Tongue (tissue), 2 donors: ENCODE results near the gene DDX10. TPM values are rescaled to one million over a fixed set of nuclear protein-coding genes. Genes with fewer than 3 reads are reported as not detected.

Experiments used
- DNase-seq: peaks from one replicate; pipeline ENCODE4 v3.0.0-alpha.2; 2015
- total RNA-seq: library from RNA; depleted of rRNA; stranded (reverse); fragments of >200 nt; gene quantifications from one replicate; pipeline ENCODE4 v1.2.3, GENCODE V29; 2014

The DDX10 gene
- total RNA-seq, 1 donor from 2014 or later, result 20.5 TPM

- peak; percentile 36 for DNase-seq
Observed at GRCh38 chr11:108654994-108655631, 9.8 kb upstream of the DDX10 start.

- DNase-seq, result no peak
Observed at GRCh38 chr11:108662700-108663099, 2.2 kb upstream of the DDX10 start.

GRCh38 chr11:108663154-108663877 is 1.6 kb upstream of the DDX10 start:
- DNase-seq, result no peak

- no peak for DNase-seq
Observed at GRCh38 chr11:108666373-108666772, 1.5 kb downstream of the DDX10 start.

- DNase-seq, result no peak
Observed at GRCh38 chr11:108669286-108669685, 4.4 kb downstream of the DDX10 start.

- no peak for DNase-seq
Observed at GRCh38 chr11:108669711-108670110, 4.8 kb downstream of the DDX10 start.

- DNase-seq, result peak; percentile 93
Observed at GRCh38 chr11:108670451-108670850, 5.6 kb downstream of the DDX10 start.

GRCh38 chr11:108672113-108672512 is 7.2 kb downstream of the DDX10 start:
- peak; percentile 54 for DNase-seq

GRCh38 chr11:108672786-108673185 is 7.9 kb downstream of the DDX10 start:
- no peak for DNase-seq

- no peak for DNase-seq
Observed at GRCh38 chr11:108679045-108679444, 14.2 kb downstream of the DDX10 start.

- DNase-seq, result no peak
Observed at GRCh38 chr11:108680271-108680670, 15.4 kb downstream of the DDX10 start.

- DNase-seq, result no peak
Observed at GRCh38 chr11:108685419-108686130, 20.7 kb downstream of the DDX10 start.

- no peak for DNase-seq
Observed at GRCh38 chr11:108693852-108694251, 29.0 kb downstream of the DDX10 start.

GRCh38 chr11:108694846-108695245 is 30.0 kb downstream of the DDX10 start:
- no peak for DNase-seq

GRCh38 chr11:108697872-108698473 is 33.1 kb downstream of the DDX10 start:
- peak; percentile 88 for DNase-seq

GRCh38 chr11:108698844-108699642 is 34.2 kb downstream of the DDX10 start:
- no peak for DNase-seq

GRCh38 chr11:108703916-108704315 is 39.0 kb downstream of the DDX10 start:
- no peak for DNase-seq

- DNase-seq, result no peak
Observed at GRCh38 chr11:108705061-108705460, 40.2 kb downstream of the DDX10 start.

- DNase-seq, result no peak
Observed at GRCh38 chr11:108708173-108708572, 43.3 kb downstream of the DDX10 start.

- no peak for DNase-seq
Observed at GRCh38 chr11:108709741-108710140, 44.9 kb downstream of the DDX10 start.

GRCh38 chr11:108713076-108713790 is 48.4 kb downstream of the DDX10 start:
- no peak for DNase-seq
